ENCODE results near the gene CARS1.

Gene CARS1

GRCh38 chr11:2951231-2952110, 105.8 kb downstream of the CARS1 start:
- Histone ChIP-seq H3K27me3 (ENCODE audit: control insufficient read depth, low read length) (no peaks in the 10 kb centered on the region), H3K4me1 (ENCODE audit: control insufficient read depth, low read length) (no peaks in the 10 kb centered on the region), H3K4me2 (ENCODE audit: low read length) (no peak overlapping the region), H4K20me1 (ENCODE audit: control insufficient read depth, insufficient read depth, low read depth, low read length) (peaks cover 9% of the 10 kb centered on the region), H3F3A (ENCODE audit: control insufficient read depth, insufficient read depth) (no peaks in the 10 kb centered on the region), H3K9me3 (ENCODE audit: control insufficient read depth, insufficient read depth, low read length) (no peaks in the 10 kb centered on the region), H3K36me3 (ENCODE audit: control insufficient read depth, low read length) (peaks cover 100% of the 10 kb centered on the region), H3K4me3 (ENCODE audit: low read length) (no peak overlapping the region), H3K79me2 (ENCODE audit: control insufficient read depth, low read length) (peaks cover under 1% of the 10 kb centered on the region; the same call in 1 of the 2 replicates), H3K27ac (ENCODE audit: low read depth, low read length) (no peak overlapping the region), H3K9me2 (replicated peaks; ENCODE audit: control insufficient read depth, low read length) (no peaks in the 10 kb centered on the region)
- TF ChIP-seq EZH2phosphoT487 (IDR thresholded peaks at IDR 0.05; ENCODE audit: borderline replicate concordance, low read length) (no peak), CTCF (IDR thresholded peaks at IDR 0.05; ENCODE audit: low read depth, low read length, poor library complexity, severe bottlenecking) (no peak)

Data from DOHH2 (cell line).